ENCODE results near the gene CFAP53. TPM values are rescaled to one million over a fixed set of nuclear protein-coding genes. Genes with fewer than 3 reads are reported as not detected.

Gene CFAP53
- total RNA-seq, 1 experiment from 2014 or later = 0.34 TPM

DNA sequence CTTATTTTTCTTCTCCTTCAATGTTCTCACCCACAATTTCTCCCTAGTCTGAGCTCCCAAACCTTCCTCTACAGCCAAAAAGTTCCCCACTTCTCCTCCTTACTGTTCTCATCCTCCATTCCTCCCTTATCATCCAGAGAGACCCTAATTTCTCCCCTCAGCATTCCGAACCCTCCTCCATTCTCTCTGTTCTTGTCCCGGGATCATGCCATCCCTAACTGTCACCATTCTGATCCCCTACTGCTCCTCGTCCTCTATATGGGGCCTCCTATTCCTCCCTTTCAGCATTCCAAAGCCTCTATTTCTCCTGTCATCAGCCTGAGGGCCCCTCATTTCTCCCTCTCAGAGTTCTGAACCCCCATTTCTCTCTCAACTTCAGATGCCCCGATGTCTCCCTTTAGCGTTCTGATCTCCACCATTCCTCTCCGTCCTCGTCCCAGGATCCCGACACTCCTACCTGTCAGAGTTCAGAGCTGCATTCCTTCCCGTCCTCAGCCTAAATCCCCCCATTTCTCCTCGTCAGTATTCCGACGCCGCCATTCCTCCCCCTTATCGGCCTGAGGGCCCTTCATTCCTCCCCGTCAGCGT lies 14.5 kb upstream of the CFAP53 start:
- peaks cover 38% of the 10 kb centered on the region for H3K36me3 ChIP-seq (ENCODE audit: insufficient read depth, low read length)
- H2AFZ ChIP-seq (ENCODE audit: low read length) = peak overlapping the region; percentile 78; the same call in 1 of the 2 replicates
- no peaks in the 10 kb centered on the region for H3K9me3 ChIP-seq (ENCODE audit: low read length)
- H3K4me2 ChIP-seq (ENCODE audit: low read depth, low read length, poor library complexity, severe bottlenecking) = peak overlapping the region; percentile 95
- no peaks in the 10 kb centered on the region for H3K9me2 ChIP-seq (replicated peaks; ENCODE audit: insufficient read depth, low read length)
- H3K79me2 ChIP-seq (ENCODE audit: low read length) = peaks cover 37% of the 10 kb centered on the region
- H4K20me1 ChIP-seq (ENCODE audit: insufficient read depth, low read depth, low read length) = no peaks in the 10 kb centered on the region
- peak overlapping the region; percentile 66 for H3K27ac ChIP-seq (ENCODE audit: low read length)
- H3K27me3 ChIP-seq (ENCODE audit: low read length) = no peaks in the 10 kb centered on the region
- H3K4me3 ChIP-seq (ENCODE audit: low read length) = peak overlapping the region; percentile 94
- peak overlapping the region; percentile 96 for H3K9ac ChIP-seq (ENCODE audit: low read length)
- DNase-seq = no peak
- H3K4me1 ChIP-seq (ENCODE audit: low read length) = peaks cover 25% of the 10 kb centered on the region

DNA sequence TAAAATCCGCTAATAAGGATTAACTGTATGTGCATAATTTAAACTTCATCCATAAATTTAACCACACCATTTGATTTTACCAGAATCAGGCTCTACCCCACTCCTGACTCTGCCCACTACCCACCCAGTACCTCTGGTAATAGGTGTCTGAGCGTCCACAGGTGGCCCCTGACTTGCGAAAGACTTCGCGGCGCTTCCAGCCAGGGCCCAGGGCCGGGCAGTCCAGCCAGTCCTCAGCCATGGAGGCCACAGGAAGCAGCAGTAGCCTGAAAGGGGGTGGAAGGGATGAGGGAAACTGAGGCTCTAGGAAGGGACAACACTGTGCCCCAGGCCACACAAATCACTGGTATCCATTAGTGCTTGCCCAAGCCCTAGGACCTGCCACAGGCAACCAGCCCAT lies 13.5 kb upstream of the CFAP53 start:
- H3K27me3 ChIP-seq (ENCODE audit: low read length) = no peaks in the 10 kb centered on the region
- H3K9me3 ChIP-seq (ENCODE audit: low read length) = no peaks in the 10 kb centered on the region
- no peak for DNase-seq
- H3K9ac ChIP-seq (ENCODE audit: low read length) = peak overlapping the region; percentile 96
- no peaks in the 10 kb centered on the region for H3K9me2 ChIP-seq (replicated peaks; ENCODE audit: insufficient read depth, low read length)
- H3K27ac ChIP-seq (ENCODE audit: low read length) = no peak overlapping the region
- H4K20me1 ChIP-seq (ENCODE audit: insufficient read depth, low read depth, low read length) = no peaks in the 10 kb centered on the region
- peaks cover 25% of the 10 kb centered on the region for H3K4me1 ChIP-seq (ENCODE audit: low read length)
- H3K4me3 ChIP-seq (ENCODE audit: low read length) = peak overlapping the region; percentile 94
- H2AFZ ChIP-seq (ENCODE audit: low read length) = no peak overlapping the region
- H3K36me3 ChIP-seq (ENCODE audit: insufficient read depth, low read length) = peaks cover 38% of the 10 kb centered on the region
- H3K4me2 ChIP-seq (ENCODE audit: low read depth, low read length, poor library complexity, severe bottlenecking) = peak overlapping the region; percentile 95
- H3K79me2 ChIP-seq (ENCODE audit: low read length) = peaks cover 33% of the 10 kb centered on the region

DNA sequence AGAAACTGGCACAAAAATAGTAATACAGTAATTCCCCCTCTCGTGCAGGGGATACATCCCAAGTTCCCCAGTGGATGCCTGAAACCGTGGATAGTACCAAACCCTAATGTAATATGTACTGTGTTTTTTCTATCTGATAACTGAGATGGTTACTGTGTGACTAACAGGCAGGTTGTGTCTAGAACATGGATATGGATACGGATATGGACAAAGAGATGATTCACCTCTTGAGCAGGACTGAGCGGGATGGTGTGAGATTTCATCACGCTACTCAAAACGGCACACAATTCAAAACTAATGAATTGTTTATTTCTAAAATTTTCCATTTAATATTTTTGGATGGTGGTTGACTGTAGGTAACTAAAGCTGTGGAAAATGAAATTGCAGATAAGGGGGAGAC lies 11.6 kb upstream of the CFAP53 start:
- Histone ChIP-seq H4K20me1 (ENCODE audit: insufficient read depth, low read depth, low read length) (no peaks in the 10 kb centered on the region), H3K9me3 (ENCODE audit: low read length) (no peaks in the 10 kb centered on the region), H3K4me1 (ENCODE audit: low read length) (peaks cover 25% of the 10 kb centered on the region), H3K4me3 (ENCODE audit: low read length) (no peak overlapping the region), H3K79me2 (ENCODE audit: low read length) (peaks cover 33% of the 10 kb centered on the region), H3K27ac (ENCODE audit: low read length) (no peak overlapping the region), H3K9ac (ENCODE audit: low read length) (no peak overlapping the region), H3K4me2 (ENCODE audit: low read depth, low read length, poor library complexity, severe bottlenecking) (no peak overlapping the region), H3K36me3 (ENCODE audit: insufficient read depth, low read length) (peaks cover 40% of the 10 kb centered on the region), H2AFZ (ENCODE audit: low read length) (no peak overlapping the region), H3K9me2 (replicated peaks; ENCODE audit: insufficient read depth, low read length) (no peaks in the 10 kb centered on the region), H3K27me3 (ENCODE audit: low read length) (no peaks in the 10 kb centered on the region)
- DNase-seq = no peak

DNA sequence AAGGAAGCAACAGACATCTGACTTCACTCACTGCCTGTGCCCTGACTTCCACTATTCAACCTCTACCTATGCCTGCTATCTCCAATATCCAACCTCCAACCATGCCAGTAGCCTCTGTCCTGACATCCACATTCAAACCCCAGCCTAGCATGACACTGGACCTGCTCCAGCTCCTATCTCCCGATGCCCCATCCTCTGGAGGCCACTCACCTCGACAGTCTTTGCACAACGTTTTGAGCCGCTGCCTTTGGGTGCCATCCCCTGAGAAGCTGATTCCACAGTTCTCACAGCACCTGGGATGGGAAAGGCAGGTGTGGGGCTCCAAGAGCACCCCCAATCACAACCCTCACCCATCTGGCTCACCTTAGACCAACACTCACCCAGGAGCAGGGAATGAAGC lies 10.2 kb upstream of the CFAP53 start:
- Histone ChIP-seq H3K9me2 (replicated peaks; ENCODE audit: insufficient read depth, low read length) (no peaks in the 10 kb centered on the region), H3K4me1 (ENCODE audit: low read length) (peaks cover 19% of the 10 kb centered on the region), H3K79me2 (ENCODE audit: low read length) (peaks cover 33% of the 10 kb centered on the region), H3K36me3 (ENCODE audit: insufficient read depth, low read length) (peaks cover 43% of the 10 kb centered on the region), H3K4me3 (ENCODE audit: low read length) (no peak overlapping the region), H3K9ac (ENCODE audit: low read length) (no peak overlapping the region), H3K4me2 (ENCODE audit: low read depth, low read length, poor library complexity, severe bottlenecking) (no peak overlapping the region), H4K20me1 (ENCODE audit: insufficient read depth, low read depth, low read length) (no peaks in the 10 kb centered on the region), H3K9me3 (ENCODE audit: low read length) (no peaks in the 10 kb centered on the region), H2AFZ (ENCODE audit: low read length) (no peak overlapping the region), H3K27ac (ENCODE audit: low read length) (no peak overlapping the region), H3K27me3 (ENCODE audit: low read length) (no peaks in the 10 kb centered on the region)
- DNase-seq = no peak

DNA sequence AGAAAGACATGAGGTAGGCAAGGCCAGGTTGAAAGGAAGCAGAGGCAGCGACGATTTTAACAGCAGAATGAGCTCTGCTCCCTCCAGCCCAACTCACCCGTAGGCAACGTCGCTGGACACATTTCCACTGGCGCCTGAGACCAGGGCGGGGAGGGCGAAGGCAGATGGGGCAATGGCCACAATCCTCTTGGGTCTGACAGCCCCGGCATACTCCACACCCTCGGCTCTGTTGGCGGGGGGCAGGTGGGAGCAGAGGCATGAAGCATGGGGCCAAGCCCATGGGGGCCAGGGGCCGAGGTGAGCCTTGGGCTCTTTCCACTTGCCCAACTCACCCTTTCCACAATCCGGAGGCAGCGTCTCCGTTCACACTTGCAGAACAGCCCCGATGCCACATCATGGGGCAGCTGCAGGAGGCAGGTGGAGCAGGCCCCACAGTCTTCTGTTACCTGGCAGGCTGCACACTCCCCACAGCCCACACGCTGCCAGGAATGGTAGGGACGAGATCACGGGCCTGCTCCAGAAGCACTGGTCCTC lies 9.3 kb upstream of the CFAP53 start:
- Histone ChIP-seq H3K9me3 (ENCODE audit: low read length) (no peaks in the 10 kb centered on the region), H3K27ac (ENCODE audit: low read length) (no peak overlapping the region), H3K4me2 (ENCODE audit: low read depth, low read length, poor library complexity, severe bottlenecking) (no peak overlapping the region), H3K27me3 (ENCODE audit: low read length) (no peaks in the 10 kb centered on the region), H3K4me3 (ENCODE audit: low read length) (no peak overlapping the region), H3K79me2 (ENCODE audit: low read length) (peaks cover 26% of the 10 kb centered on the region), H3K4me1 (ENCODE audit: low read length) (peaks cover 18% of the 10 kb centered on the region), H2AFZ (ENCODE audit: low read length) (no peak overlapping the region), H3K9ac (ENCODE audit: low read length) (no peak overlapping the region), H3K36me3 (ENCODE audit: insufficient read depth, low read length) (peaks cover 47% of the 10 kb centered on the region), H3K9me2 (replicated peaks; ENCODE audit: insufficient read depth, low read length) (no peaks in the 10 kb centered on the region), H4K20me1 (ENCODE audit: insufficient read depth, low read depth, low read length) (no peaks in the 10 kb centered on the region)
- DNase-seq = no peak

DNA sequence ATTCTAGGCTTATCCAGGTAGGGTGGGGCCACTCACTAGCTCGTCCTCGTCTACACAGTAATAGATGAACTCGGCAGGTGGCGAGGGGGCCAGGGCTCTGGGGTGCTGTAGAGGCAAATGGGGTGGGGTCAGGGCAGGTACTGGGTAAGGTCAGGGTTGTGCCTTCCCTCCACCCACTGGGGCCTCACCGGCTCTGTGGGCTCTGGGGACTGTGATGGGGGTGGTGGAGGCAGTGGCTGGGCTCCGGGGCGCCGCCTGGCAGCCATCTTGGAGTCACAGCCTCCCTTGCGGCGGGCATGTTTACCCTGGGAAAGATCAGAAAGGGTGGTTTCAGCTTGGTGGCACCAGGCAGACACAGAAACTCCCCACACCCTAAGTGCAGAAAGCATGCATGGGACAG lies 8.6 kb upstream of the CFAP53 start:
- Histone ChIP-seq H3K4me1 (ENCODE audit: low read length) (peaks cover 12% of the 10 kb centered on the region), H3K4me2 (ENCODE audit: low read depth, low read length, poor library complexity, severe bottlenecking) (no peak overlapping the region), H4K20me1 (ENCODE audit: insufficient read depth, low read depth, low read length) (no peaks in the 10 kb centered on the region), H3K27ac (ENCODE audit: low read length) (no peak overlapping the region), H3K27me3 (ENCODE audit: low read length) (no peaks in the 10 kb centered on the region), H3K79me2 (ENCODE audit: low read length) (peaks cover 20% of the 10 kb centered on the region), H2AFZ (ENCODE audit: low read length) (no peak overlapping the region), H3K9me2 (replicated peaks; ENCODE audit: insufficient read depth, low read length) (no peaks in the 10 kb centered on the region), H3K9ac (ENCODE audit: low read length) (no peak overlapping the region), H3K36me3 (ENCODE audit: insufficient read depth, low read length) (peaks cover 47% of the 10 kb centered on the region), H3K9me3 (ENCODE audit: low read length) (no peaks in the 10 kb centered on the region), H3K4me3 (ENCODE audit: low read length) (no peak overlapping the region)
- no peak for DNase-seq

DNA sequence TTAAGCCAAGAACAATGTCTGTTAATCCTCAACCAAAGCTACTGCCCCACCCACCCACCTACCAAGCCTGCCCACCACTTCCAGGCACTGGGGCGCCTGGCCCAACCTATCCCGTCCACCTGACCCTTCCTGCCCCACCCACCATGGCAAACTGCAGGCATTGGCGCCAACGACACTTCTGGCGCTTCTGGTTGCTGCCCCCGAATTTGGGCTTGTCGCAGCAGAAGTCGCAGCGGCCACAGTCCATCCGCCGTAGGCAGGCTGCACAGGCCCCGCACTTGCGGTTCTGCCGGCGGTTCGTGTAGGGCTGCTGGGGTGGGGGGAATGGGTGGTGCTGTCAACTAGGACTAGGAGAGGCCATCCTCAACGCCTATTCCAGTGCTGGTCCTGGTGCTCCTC lies 7.7 kb upstream of the CFAP53 start:
- no peaks in the 10 kb centered on the region for H3K9me2 ChIP-seq (replicated peaks; ENCODE audit: insufficient read depth, low read length)
- no peak overlapping the region for H3K4me3 ChIP-seq (ENCODE audit: low read length)
- H3K36me3 ChIP-seq (ENCODE audit: insufficient read depth, low read length) = peaks cover 39% of the 10 kb centered on the region
- no peaks in the 10 kb centered on the region for H3K9me3 ChIP-seq (ENCODE audit: low read length)
- H3K79me2 ChIP-seq (ENCODE audit: low read length) = peaks cover 11% of the 10 kb centered on the region
- peaks cover 7% of the 10 kb centered on the region for H3K4me1 ChIP-seq (ENCODE audit: low read length)
- H3K27ac ChIP-seq (ENCODE audit: low read length) = no peak overlapping the region
- H3K4me2 ChIP-seq (ENCODE audit: low read depth, low read length, poor library complexity, severe bottlenecking) = no peak overlapping the region
- H3K9ac ChIP-seq (ENCODE audit: low read length) = no peak overlapping the region
- H3K27me3 ChIP-seq (ENCODE audit: low read length) = no peaks in the 10 kb centered on the region
- H4K20me1 ChIP-seq (ENCODE audit: insufficient read depth, low read depth, low read length) = no peaks in the 10 kb centered on the region
- no peak overlapping the region for H2AFZ ChIP-seq (ENCODE audit: low read length)
- no peak for DNase-seq

DNA sequence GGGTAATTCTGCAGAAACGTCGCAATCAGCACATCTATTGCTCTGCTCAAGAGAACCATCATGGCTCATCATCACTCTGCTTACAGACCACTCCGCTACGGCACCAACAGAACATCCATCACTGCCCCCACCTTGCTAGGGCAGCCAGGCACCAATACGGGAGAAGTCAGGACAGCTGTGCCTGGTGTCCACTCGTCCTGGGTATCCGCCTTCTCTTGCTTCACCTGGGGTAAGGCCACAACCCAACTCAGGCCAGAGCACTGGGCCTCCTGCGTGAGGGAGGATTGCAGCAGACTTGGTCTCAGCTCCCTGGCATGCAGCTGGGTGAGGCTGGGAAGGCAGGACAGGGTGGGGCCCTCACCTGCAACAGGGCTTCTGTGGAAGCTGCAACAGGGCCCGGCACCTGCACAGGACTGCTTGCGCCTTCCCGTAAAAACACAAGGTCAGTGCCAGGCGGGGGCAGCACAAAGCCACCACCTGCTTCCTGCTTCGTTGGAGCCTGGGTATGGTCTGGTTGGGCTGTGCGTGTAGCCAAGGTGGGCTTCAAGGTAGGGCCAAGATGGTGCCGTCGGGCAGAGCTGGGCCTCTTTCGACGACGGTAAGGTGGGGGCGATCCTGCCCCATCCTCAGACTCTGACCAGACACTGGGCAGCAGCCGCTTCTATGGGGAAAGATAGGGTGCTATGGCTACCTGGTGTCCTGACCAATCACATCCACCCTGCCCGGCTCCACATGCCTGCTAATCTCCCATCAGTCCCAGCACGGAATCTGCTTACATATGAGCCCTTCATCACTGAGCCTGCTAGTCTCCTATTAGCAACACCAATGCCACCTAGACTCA lies 7.1 kb upstream of the CFAP53 start:
- no peaks in the 10 kb centered on the region for H3K9me3 ChIP-seq (ENCODE audit: low read length)
- no peak overlapping the region for H2AFZ ChIP-seq (ENCODE audit: low read length)
- H3K4me3 ChIP-seq (ENCODE audit: low read length) = no peak overlapping the region
- no peak overlapping the region for H3K4me2 ChIP-seq (ENCODE audit: low read depth, low read length, poor library complexity, severe bottlenecking)
- DNase-seq = no peak
- H3K27me3 ChIP-seq (ENCODE audit: low read length) = no peaks in the 10 kb centered on the region
- H3K9ac ChIP-seq (ENCODE audit: low read length) = no peak overlapping the region
- peaks cover 33% of the 10 kb centered on the region for H3K36me3 ChIP-seq (ENCODE audit: insufficient read depth, low read length)
- no peaks in the 10 kb centered on the region for H4K20me1 ChIP-seq (ENCODE audit: insufficient read depth, low read depth, low read length)
- H3K27ac ChIP-seq (ENCODE audit: low read length) = no peak overlapping the region
- no peaks in the 10 kb centered on the region for H3K9me2 ChIP-seq (replicated peaks; ENCODE audit: insufficient read depth, low read length)
- peaks cover 10% of the 10 kb centered on the region for H3K4me1 ChIP-seq (ENCODE audit: low read length)
- H3K79me2 ChIP-seq (ENCODE audit: low read length) = peaks cover 5% of the 10 kb centered on the region
